ENCODE results near the gene MAMDC2.

The MAMDC2 gene

DNA sequence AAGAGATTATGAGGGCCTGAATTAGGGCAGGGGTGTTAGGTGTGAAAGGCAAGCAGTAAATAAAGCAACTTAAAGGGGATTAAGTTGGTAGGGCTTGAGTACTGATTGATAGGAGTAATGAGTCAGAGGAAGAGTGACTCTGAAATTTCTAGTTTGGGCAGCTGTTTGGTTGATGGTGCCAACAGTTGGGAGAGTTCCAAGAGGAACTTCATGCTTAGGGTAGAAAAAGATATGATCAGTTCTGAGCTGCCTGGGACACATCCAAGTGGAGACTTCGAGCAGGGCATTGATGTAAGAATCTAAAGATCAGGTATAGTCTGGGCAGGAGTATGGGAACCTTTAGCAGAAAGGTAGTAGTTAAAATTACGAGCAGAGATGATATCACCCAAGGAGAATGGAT is 10.2 kb downstream of the MAMDC2 start:
- Histone ChIP-seq H3K36me3 (ENCODE audit: insufficient read depth, low read length) (no peaks in the 10 kb centered on the region), H3K9ac (ENCODE audit: low read depth, low read length) (no peak overlapping the region), H3K9me3 (ENCODE audit: insufficient read depth, low read depth, low read length) (0 out of 2 replicates have a peak, but pooled peaks cover 5% of the 10 kb centered on the region), H3K4me3 (ENCODE audit: low read length) (no peak overlapping the region), H3K27me3 (ENCODE audit: insufficient read depth, low read length) (no peaks in the 10 kb centered on the region), H3K27ac (ENCODE audit: low read depth, low read length) (no peak overlapping the region), H3K4me1 (ENCODE audit: insufficient read depth, low read length) (no peaks in the 10 kb centered on the region)
- 87% methylated on average over 2 of the region's 2 CpGs for WGBS

DNA sequence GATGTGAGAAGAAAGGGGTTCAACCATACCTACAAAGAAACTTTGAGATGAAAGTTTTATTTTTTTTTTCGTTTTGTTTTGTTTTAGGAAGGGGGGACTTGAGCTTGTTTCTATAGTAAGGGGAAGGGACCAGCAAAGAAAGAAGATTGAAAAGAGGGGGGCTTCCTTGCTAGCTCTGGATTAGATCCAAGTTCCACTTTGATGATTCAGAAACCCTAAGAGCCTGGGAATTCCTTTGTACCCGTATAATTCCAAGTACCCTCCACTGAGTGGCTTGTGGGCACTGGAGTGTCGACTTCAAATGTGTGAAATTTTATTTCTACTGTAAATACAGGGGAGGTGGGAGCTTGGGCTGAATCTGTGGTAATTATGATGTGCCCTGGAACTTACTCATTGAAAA is 10.9 kb downstream of the MAMDC2 start:
- H3K4me3 ChIP-seq (ENCODE audit: low read length), result no peak overlapping the region
- no peaks in the 10 kb centered on the region for H3K4me1 ChIP-seq (ENCODE audit: insufficient read depth, low read length)
- no peaks in the 10 kb centered on the region for H3K27me3 ChIP-seq (ENCODE audit: insufficient read depth, low read length)
- WGBS, result 83% methylated on average over 2 of the region's 3 CpGs
- H3K9ac ChIP-seq (ENCODE audit: low read depth, low read length), result no peak overlapping the region
- no peak overlapping the region for H3K27ac ChIP-seq (ENCODE audit: low read depth, low read length)
- no peaks in the 10 kb centered on the region for H3K36me3 ChIP-seq (ENCODE audit: insufficient read depth, low read length)
- H3K9me3 ChIP-seq (ENCODE audit: insufficient read depth, low read depth, low read length), result 0 out of 2 replicates have a peak, but pooled peaks cover 5% of the 10 kb centered on the region

DNA sequence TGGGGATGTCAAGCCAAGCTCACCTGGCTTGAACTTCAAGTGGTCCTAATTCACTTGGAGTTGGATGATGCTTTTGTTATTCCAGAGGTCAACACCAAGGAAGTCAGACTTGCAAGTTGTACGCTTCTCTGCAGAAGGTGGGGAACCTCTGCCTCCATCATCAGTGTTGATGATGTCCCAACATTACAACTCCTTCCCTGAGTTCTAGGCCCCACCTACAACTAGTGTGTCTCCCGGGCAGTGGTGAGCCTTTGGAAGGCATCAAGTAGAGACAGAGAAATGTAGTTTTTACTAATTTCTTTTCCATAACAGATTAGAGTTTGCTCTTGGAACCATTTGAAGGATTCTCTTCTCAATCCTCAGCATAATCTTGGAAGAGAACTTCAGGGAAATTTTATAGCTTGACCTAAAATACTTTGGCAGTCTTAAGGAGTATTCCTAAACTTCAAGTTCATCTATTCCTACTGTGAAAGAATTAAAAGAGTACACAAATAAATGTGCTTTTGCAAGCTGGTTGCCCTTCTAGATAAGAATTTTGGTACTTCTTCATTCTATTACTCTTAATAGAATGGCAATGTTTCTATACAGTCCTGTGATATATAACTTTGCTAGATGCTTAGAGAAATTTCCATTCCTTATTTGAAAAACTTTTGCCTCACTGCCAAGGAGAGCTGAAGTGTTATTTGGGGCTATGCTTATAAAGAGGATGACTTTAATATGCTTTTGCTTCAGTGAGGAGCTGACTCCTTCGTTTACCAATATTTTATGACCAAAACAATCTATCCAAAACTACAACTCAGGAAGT is 12.0 kb downstream of the MAMDC2 start:
- H3K4me1 ChIP-seq (ENCODE audit: insufficient read depth, low read length), result peaks cover 6% of the 10 kb centered on the region; the same call in 1 of the 2 replicates

DNA sequence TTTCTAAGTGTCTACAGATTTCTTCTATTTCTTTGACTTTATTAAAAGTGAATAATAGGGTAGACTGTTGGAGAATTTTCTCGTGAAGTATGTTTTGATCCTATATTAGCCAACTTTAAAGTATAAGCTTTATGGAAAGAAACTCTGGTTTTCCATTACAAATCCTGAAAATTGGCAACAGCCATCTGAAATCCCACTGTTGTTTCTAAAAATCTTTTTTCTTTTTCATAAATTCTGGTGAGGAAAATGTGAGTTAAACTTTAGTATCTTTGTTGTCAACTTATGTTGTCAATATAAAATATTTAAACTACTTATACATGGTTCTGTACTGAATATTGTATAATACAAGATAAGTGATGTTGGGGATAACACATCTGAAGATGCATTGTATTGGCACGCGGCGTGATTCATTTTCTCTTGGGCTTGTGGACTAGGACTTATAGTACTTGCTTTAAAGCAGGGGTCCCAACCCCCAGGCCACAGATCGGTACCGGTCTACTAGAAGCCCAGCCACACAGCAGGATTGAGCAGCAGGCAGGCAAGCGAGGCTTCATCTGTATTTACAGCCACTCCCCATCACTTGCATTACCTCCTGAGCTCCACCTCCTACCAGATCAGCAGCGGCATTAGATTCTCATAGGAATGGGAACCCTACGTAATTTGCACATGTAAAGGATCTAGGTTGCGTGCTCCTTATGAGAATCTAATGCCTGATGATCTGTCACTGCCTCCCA is 12.7 kb downstream of the MAMDC2 start:
- H3K9me3 ChIP-seq (ENCODE audit: insufficient read depth, low read depth, low read length), result 0 out of 2 replicates have a peak, but pooled peaks cover 5% of the 10 kb centered on the region
- H3K4me3 ChIP-seq (ENCODE audit: low read length), result no peak overlapping the region
- 96% methylated on average over 9 of the region's 10 CpGs for WGBS
- no peaks in the 10 kb centered on the region for H3K27me3 ChIP-seq (ENCODE audit: insufficient read depth, low read length)
- H3K9ac ChIP-seq (ENCODE audit: low read depth, low read length), result no peak overlapping the region
- H3K27ac ChIP-seq (ENCODE audit: low read depth, low read length), result no peak overlapping the region
- H3K4me1 ChIP-seq (ENCODE audit: insufficient read depth, low read length), result peaks cover 14% of the 10 kb centered on the region
- no peaks in the 10 kb centered on the region for H3K36me3 ChIP-seq (ENCODE audit: insufficient read depth, low read length)

More for the DNA sequence above, 12.0 kb downstream of the MAMDC2 start:
- Histone ChIP-seq H3K27me3 (ENCODE audit: insufficient read depth, low read length) (no peaks in the 10 kb centered on the region), H3K27ac (ENCODE audit: low read depth, low read length) (no peak overlapping the region), H3K9me3 (ENCODE audit: insufficient read depth, low read depth, low read length) (0 out of 2 replicates have a peak, but pooled peaks cover 5% of the 10 kb centered on the region), H3K36me3 (ENCODE audit: insufficient read depth, low read length) (no peaks in the 10 kb centered on the region), H3K9ac (ENCODE audit: low read depth, low read length) (no peak overlapping the region), H3K4me3 (ENCODE audit: low read length) (no peak overlapping the region)
- WGBS, result 90% methylated on average over 2 of the region's 3 CpGs

DNA sequence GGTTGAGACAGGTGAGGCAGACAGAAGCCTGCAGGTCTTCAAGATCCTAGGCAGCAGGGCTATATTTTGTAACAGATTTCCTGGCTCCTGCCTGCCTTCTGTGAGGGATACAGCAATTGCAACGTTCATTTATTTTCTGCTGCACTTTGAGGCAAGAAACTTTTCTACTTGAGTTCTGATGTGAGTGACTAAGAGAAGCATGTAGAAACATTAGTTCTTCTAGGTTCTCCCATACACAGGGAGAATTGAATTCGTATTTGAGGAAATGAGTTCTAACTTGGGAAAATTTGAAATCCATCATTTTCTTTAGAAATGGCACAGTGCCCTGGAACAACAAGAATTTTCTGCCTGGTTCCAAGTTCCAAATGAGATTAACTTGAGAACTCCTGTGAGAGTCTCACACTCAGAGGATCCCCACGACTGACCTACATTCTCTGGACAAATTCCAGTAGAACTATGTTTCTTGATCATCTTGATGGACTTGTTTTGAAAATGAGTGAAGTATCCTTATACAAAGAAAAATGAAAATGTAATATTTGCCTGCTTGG is 15.0 kb downstream of the MAMDC2 start:
- Histone ChIP-seq H3K27ac (ENCODE audit: low read depth, low read length) (no peak overlapping the region), H3K4me1 (ENCODE audit: insufficient read depth, low read length) (peaks cover 15% of the 10 kb centered on the region), H3K9me3 (ENCODE audit: insufficient read depth, low read depth, low read length) (0 out of 2 replicates have a peak, but pooled peaks cover 5% of the 10 kb centered on the region), H3K36me3 (ENCODE audit: insufficient read depth, low read length) (no peaks in the 10 kb centered on the region), H3K9ac (ENCODE audit: low read depth, low read length) (no peak overlapping the region), H3K27me3 (ENCODE audit: insufficient read depth, low read length) (no peaks in the 10 kb centered on the region), H3K4me3 (ENCODE audit: low read length) (no peak overlapping the region)
- WGBS, result 88% methylated on average over 2 of the region's 3 CpGs

DNA sequence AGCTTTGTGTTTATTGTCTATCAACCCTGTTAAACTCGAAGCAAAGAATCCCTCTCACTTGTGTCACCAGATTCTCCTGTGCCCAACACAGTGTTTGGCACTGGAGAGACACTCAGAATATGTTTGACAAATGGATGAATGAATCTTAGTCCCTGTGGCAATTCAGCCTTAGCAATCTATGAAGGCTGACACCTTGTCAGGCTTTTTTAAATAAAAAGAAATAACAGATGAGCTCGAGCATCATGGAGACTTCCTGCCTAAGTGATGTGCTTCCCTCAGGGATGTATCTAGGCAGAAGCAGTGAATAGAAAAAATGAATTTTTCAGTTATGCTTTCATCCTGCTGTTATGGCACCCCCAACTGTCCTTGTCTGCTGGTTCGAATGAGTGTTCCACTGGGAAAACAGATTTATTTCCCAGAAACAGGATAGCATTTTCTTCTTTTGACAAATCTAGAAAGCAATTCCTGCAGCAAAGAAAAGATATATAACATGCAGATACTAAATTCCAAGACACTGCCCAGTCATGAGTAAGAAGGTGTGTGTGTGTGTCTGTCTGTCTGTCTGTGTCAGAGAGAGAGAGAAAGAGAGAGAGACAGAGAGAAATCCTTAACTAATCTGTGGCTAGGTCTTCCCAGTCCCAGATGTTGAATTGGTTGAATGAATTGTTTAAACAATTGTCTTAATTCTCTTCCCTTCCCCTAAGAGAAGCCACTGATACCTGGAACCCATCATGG is 16.7 kb downstream of the MAMDC2 start:
- H3K27me3 ChIP-seq (ENCODE audit: insufficient read depth, low read length), result no peaks in the 10 kb centered on the region
- peaks cover 15% of the 10 kb centered on the region for H3K4me1 ChIP-seq (ENCODE audit: insufficient read depth, low read length)
- 97% methylated on average over 3 of the region's 3 CpGs for WGBS
- 0 out of 2 replicates have a peak, but pooled peaks cover 5% of the 10 kb centered on the region for H3K9me3 ChIP-seq (ENCODE audit: insufficient read depth, low read depth, low read length)
- no peak overlapping the region for H3K27ac ChIP-seq (ENCODE audit: low read depth, low read length)
- no peak overlapping the region for H3K4me3 ChIP-seq (ENCODE audit: low read length)
- no peak overlapping the region for H3K9ac ChIP-seq (ENCODE audit: low read depth, low read length)
- H3K36me3 ChIP-seq (ENCODE audit: insufficient read depth, low read length), result no peaks in the 10 kb centered on the region

DNA sequence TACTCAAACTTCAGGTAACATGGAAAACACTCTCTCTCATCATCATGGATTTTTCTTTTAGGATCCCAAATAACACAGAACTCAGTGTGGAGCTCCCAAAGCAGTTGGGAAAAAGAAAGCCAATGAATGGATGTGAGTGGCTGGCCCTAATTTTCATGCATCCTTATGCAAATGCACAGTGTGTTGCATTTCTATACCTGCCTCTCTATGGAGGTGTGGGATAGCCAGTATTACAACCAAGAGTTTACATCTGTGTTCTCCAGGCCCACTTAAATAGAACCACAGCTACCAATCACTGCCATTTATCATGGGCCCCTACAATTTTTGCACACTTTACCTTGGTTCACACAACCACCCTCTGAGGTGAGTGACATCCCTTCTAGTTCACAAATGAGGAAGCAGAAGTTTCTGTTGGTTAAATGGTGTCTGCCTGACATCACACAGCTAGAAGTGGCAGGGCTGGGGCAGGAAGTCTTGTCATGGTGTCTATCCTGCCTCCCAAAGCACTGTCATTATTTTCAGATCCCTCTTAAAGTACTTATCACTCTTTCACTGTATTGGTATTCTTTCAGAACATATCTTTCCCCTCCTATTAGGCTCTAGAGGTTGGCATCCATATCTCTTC is 17.3 kb downstream of the MAMDC2 start:
- Histone ChIP-seq H3K27me3 (ENCODE audit: insufficient read depth, low read length) (no peaks in the 10 kb centered on the region), H3K27ac (ENCODE audit: low read depth, low read length) (no peak overlapping the region), H3K9ac (ENCODE audit: low read depth, low read length) (no peak overlapping the region), H3K4me3 (ENCODE audit: low read length) (no peak overlapping the region), H3K9me3 (ENCODE audit: insufficient read depth, low read depth, low read length) (0 out of 2 replicates have a peak, but pooled peaks cover 5% of the 10 kb centered on the region), H3K4me1 (ENCODE audit: insufficient read depth, low read length) (peaks cover 15% of the 10 kb centered on the region), H3K36me3 (ENCODE audit: insufficient read depth, low read length) (no peaks in the 10 kb centered on the region)

DNA sequence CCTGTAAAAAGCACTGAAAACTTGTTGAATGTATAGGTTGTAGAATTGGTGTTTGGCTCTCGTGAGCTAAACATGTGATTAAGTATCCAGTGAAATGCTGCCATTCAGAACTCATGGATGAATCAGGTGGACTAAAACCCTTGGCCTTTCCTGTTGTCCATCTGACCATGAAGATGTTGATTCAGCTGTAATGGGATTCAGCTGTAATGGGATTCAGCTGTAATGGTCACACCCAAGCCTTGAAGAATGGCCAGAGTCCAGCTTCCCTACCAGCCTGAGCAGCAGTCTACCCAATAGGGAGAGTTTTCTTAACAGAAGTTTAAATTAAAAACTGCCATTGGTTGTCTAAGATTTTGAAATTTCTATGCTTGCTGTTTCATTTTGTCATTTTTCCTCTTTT is 18.1 kb downstream of the MAMDC2 start:
- Histone ChIP-seq H3K4me3 (ENCODE audit: low read length) (no peak overlapping the region), H3K27ac (ENCODE audit: low read depth, low read length) (no peak overlapping the region), H3K9ac (ENCODE audit: low read depth, low read length) (no peak overlapping the region), H3K36me3 (ENCODE audit: insufficient read depth, low read length) (no peaks in the 10 kb centered on the region), H3K4me1 (ENCODE audit: insufficient read depth, low read length) (peaks cover 15% of the 10 kb centered on the region), H3K9me3 (ENCODE audit: insufficient read depth, low read depth, low read length) (0 out of 2 replicates have a peak, but pooled peaks cover 1% of the 10 kb centered on the region), H3K27me3 (ENCODE audit: insufficient read depth, low read length) (no peaks in the 10 kb centered on the region)
- 88% methylated on average over 1 of the region's 1 CpG for WGBS

DNA sequence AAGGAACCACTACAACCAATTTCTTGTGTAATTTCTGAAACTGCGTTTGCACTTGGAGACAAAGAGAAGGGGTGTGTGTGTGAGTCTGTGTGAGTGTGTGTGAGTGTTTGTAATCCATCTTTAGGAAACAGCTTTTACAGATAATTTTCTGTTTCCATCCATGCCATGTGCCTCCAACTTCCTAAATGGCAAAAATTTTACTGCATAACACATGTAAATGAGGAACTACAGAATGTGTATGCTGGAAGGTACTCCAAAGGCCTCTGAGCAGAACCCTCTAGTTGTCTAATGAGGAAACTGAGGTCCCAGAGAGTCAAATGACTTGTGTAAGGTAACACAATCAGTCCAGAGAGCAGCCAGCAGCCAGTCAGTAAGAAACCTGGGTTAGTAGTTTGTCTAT is 20.8 kb downstream of the MAMDC2 start:
- Histone ChIP-seq H3K9me3 (ENCODE audit: insufficient read depth, low read depth, low read length) (no peaks in the 10 kb centered on the region), H3K27ac (ENCODE audit: low read depth, low read length) (no peak overlapping the region), H3K4me1 (ENCODE audit: insufficient read depth, low read length) (peaks cover 15% of the 10 kb centered on the region), H3K4me3 (ENCODE audit: low read length) (no peak overlapping the region), H3K9ac (ENCODE audit: low read depth, low read length) (no peak overlapping the region), H3K36me3 (ENCODE audit: insufficient read depth, low read length) (no peaks in the 10 kb centered on the region), H3K27me3 (ENCODE audit: insufficient read depth, low read length) (no peaks in the 10 kb centered on the region)
- no CpG with 5 or more reads among the region's 1 CpG for WGBS

DNA sequence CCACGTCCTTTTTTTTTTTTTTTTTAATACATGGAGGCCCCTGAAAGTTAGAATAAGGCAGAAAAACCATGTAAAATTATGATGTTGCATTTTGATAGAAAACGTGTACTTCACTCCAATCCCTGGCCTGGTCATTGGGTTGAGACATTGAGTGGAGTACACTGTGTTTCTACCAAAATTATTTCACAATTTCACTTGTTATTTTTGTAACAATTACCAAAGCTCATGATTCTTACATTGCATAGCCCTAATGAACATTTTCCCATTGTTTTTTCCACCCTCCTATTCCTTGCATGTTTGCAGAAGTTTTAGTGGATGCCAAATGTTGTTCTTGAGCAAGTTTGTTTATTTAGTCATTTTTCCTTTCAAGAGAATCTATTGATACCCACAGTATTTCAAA is 21.9 kb downstream of the MAMDC2 start:
- Histone ChIP-seq H3K4me1 (ENCODE audit: insufficient read depth, low read length) (peaks cover 9% of the 10 kb centered on the region), H3K9ac (ENCODE audit: low read depth, low read length) (no peak overlapping the region), H3K4me3 (ENCODE audit: low read length) (no peak overlapping the region), H3K36me3 (ENCODE audit: insufficient read depth, low read length) (no peaks in the 10 kb centered on the region), H3K9me3 (ENCODE audit: insufficient read depth, low read depth, low read length) (no peaks in the 10 kb centered on the region), H3K27me3 (ENCODE audit: insufficient read depth, low read length) (no peaks in the 10 kb centered on the region), H3K27ac (ENCODE audit: low read depth, low read length) (no peak overlapping the region)
- WGBS, result 92% methylated on average over 1 of the region's 2 CpGs

Data from HUES64 (cell line).